ENCODE data around the gene IL1RN. TPM values are rescaled to one million over a fixed set of nuclear protein-coding genes. Genes with fewer than 3 reads are reported as not detected.

IL1RN gene
- total and polyA plus RNA-seq, 2 of the 13 experiments (the other 11 are each of a cell fraction or from before 2014, with no cell fraction given): 21.2 to 101 TPM

DNA sequence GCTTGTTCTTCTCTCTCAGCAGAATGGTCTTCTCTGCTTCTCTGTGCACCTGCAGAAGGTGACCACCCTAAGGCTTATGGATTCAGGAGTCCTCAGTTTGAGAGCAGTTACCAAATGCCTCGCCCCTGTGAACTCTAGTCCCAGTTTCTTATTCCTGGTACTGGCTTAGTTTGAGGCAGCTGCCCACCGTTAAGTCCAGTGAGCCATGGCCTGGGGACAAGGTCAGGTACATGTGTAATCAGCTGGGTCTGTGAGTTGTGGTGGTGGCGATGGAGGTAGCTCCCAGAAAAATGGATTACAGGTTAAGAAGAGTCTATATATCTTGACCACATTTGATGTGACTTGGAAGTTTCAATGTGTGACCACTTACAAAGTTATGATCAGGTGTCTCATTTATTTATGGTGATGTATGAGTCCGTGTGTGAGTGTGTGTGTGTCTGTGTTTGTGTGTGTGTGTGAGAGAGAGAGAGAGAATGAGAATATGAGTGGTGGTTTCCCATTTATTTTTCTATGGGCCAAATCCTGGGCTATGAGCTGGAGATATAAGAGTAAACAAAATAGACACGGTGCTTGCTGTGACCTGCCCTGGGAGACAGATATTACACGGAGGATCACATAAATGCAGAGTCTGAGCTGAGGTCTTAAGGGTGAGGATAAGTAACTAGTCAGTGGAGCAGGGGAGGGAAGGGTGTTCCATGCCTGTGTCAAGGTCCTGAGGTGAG, 13.0 kb upstream of the IL1RN start (continued):
- no peak for TF ChIP-seq KDM2A (CRISPR knock-in tag; IDR thresholded peaks at IDR 0.05; ENCODE audit: borderline replicate concordance, low read depth)
- TF ChIP-seq MIER3 (CRISPR knock-in tag; IDR thresholded peaks at IDR 0.05; ENCODE audit: borderline replicate concordance): no peak
- no peak for TF ChIP-seq ELF1 (CRISPR knock-in tag; IDR thresholded peaks at IDR 0.05)
- no peak for TF ChIP-seq LCORL (IDR thresholded peaks at IDR 0.05)
- TF ChIP-seq LCORL (CRISPR knock-in tag; IDR thresholded peaks at IDR 0.05): 0 out of 2 replicates have a peak, but pooled peaks have one; percentile 28
- peak; percentile 46; the same call in 1 of the 2 replicates for TF ChIP-seq SALL1 (CRISPR knock-in tag; IDR thresholded peaks at IDR 0.05)
- TF ChIP-seq ZNF740 (CRISPR knock-in tag; IDR thresholded peaks at IDR 0.05): no peak
- TF ChIP-seq TSC22D2 (CRISPR knock-in tag; IDR thresholded peaks at IDR 0.05; ENCODE audit: borderline replicate concordance): no peak
- TF ChIP-seq ZNF501 (CRISPR knock-in tag; IDR thresholded peaks at IDR 0.05): peak; percentile 52; the same call in 1 of the 2 replicates
- TF ChIP-seq GABPA (IDR thresholded peaks at IDR 0.05; ENCODE audit: low read depth, low read length): no peak
- TF ChIP-seq GABPA (CRISPR knock-in tag; IDR thresholded peaks at IDR 0.05; ENCODE audit: low read depth): no peak
- no peak for TF ChIP-seq ARNTL (CRISPR knock-in tag; IDR thresholded peaks at IDR 0.05)
- no peak for TF ChIP-seq ZNF101 (CRISPR knock-in tag; IDR thresholded peaks at IDR 0.05; ENCODE audit: borderline replicate concordance, low read depth)
- TF ChIP-seq ZNF607 (CRISPR knock-in tag; IDR thresholded peaks at IDR 0.05; ENCODE audit: borderline replicate concordance): 0 out of 2 replicates have a peak, but pooled peaks have one; percentile 54
- TF ChIP-seq SOX6 (IDR thresholded peaks at IDR 0.05): no peak
- TF ChIP-seq SOX6 (CRISPR knock-in tag; IDR thresholded peaks at IDR 0.05): peak; percentile 21; the same call in 1 of the 2 replicates
- peak; percentile 53 for TF ChIP-seq HNF4A (CRISPR knock-in tag; IDR thresholded peaks at IDR 0.05)
- TF ChIP-seq ZNF512B (CRISPR knock-in tag; IDR thresholded peaks at IDR 0.05; ENCODE audit: borderline replicate concordance): no peak
- no peak for TF ChIP-seq SNAI1 (CRISPR knock-in tag; IDR thresholded peaks at IDR 0.05; ENCODE audit: borderline replicate concordance)
- no peak for TF ChIP-seq ZNF703 (CRISPR knock-in tag; IDR thresholded peaks at IDR 0.05; ENCODE audit: borderline replicate concordance)
- TF ChIP-seq SOX5 (CRISPR knock-in tag; IDR thresholded peaks at IDR 0.05; ENCODE audit: borderline replicate concordance): no peak
- 0 out of 2 replicates have a peak, but pooled peaks have one; percentile 24 for TF ChIP-seq ARID5B (CRISPR knock-in tag; IDR thresholded peaks at IDR 0.05)
- no peak for TF ChIP-seq ATF4 (CRISPR knock-in tag; IDR thresholded peaks at IDR 0.05)
